A673 (cell line): Measurements from ENCODE around the gene C1R. TPM values are rescaled to one million over a fixed set of nuclear protein-coding genes. Genes with fewer than 3 reads are reported as not detected.
A peak's percentile ranks its signal among the peaks of the same experiment; 100 is the strongest.

Source experiments
- BruUV-seq: library from RNA; stranded (reverse); fragments of 400-500 nt; replicated peaks from 2 replicates; lab custom pipeline; 2021; lab: Mats Ljungman, UMichigan
- CTCF ChIA-PET: fragments of 300-600 bp; sonication (Branson Sonifier 250); formaldehyde crosslinking; loops from one replicate; lab custom pipeline; 2022; ENCODE audit warnings: antibody characterized with exemption; lab: Charles Lee
- POLR2A ChIA-PET: fragments of 300-600 bp; sonication (Branson Sonifier 250); formaldehyde crosslinking; loops from one replicate; lab custom pipeline; 2022; ENCODE audit warnings: antibody characterized with exemption; ENCODE audit not compliant: low non-redundant PET; lab: Charles Lee
- DNase-seq: peaks from one replicate; pipeline ENCODE4 v3.0.0-alpha.2; 2015; ENCODE audit warnings: low spot score
- H3K27ac ChIP-seq: fragments of 200-600 bp; sonication (generic); 2 replicates; pipeline ENCODE4 v1.5.1; 2016; ENCODE audit warnings: mixed run types, low read depth, mild to moderate bottlenecking, mixed read lengths, antibody characterized with exemption, low read length; ENCODE audit not compliant: poor library complexity, severe bottlenecking
- H3K27me3 ChIP-seq: fragments of 200-600 bp; sonication (generic); replicated peaks from 2 replicates; pipeline ENCODE4 v1.6.1; 2017; ENCODE audit warnings: mixed run types, low read depth, mild to moderate bottlenecking, mixed read lengths, antibody characterized with exemption, low read length; ENCODE audit not compliant: insufficient read depth, poor library complexity
- H3K36me3 ChIP-seq: fragments of 200-600 bp; sonication (generic); 2 replicates; pipeline ENCODE4 v1.6.1; 2016; ENCODE audit warnings: mixed run types, mild to moderate bottlenecking, mixed read lengths, antibody characterized with exemption, low read length; ENCODE audit not compliant: insufficient read depth, poor library complexity, severe bottlenecking
- H3K4me1 ChIP-seq: fragments of 200-600 bp; sonication (generic); 2 replicates; pipeline ENCODE4 v1.6.1; 2017; ENCODE audit warnings: mixed run types, mild to moderate bottlenecking, mixed read lengths, antibody characterized with exemption, low read length; ENCODE audit not compliant: insufficient read depth, poor library complexity, severe bottlenecking
- H3K4me3 ChIP-seq: fragments of 200-600 bp; sonication (generic); 2 replicates; pipeline ENCODE4 v1.5.1; 2016; ENCODE audit warnings: low read depth, mixed run types, mild to moderate bottlenecking, mixed read lengths, low read length; ENCODE audit not compliant: poor library complexity, severe bottlenecking
- H3K9me3 ChIP-seq: fragments of 200-600 bp; sonication (generic); 2 replicates; pipeline ENCODE4 v1.6.1; 2016; ENCODE audit warnings: mixed run types, low read depth, mild to moderate bottlenecking, mixed read lengths, antibody characterized with exemption, low read length; ENCODE audit not compliant: poor library complexity, severe bottlenecking
- CTCF ChIP-seq: fragments of 300-800, 200-600 bp; sonication (generic); conservative IDR thresholded peaks from 2 replicates; pipeline ENCODE4 v1.5.1; 2017; ENCODE audit warnings: low read depth, mild to moderate bottlenecking, antibody characterized with exemption, low read length, moderate library complexity, mixed read lengths
- EZH2 ChIP-seq: fragments of 200-600 bp; sonication (generic); IDR thresholded peaks from 2 replicates; pipeline ENCODE4 v1.6.1; 2017; ENCODE audit warnings: borderline replicate concordance, low read depth, mild to moderate bottlenecking, mixed read lengths, antibody characterized with exemption, low read length; ENCODE audit not compliant: poor library complexity, severe bottlenecking
- intact Hi-C: fragments of 100-400 bp; cut with micrococcal nuclease; formaldehyde crosslinking; loops from one replicate; pipeline ENCODE4 v1.10.0; 2022; ENCODE audit not compliant: unreplicated experiment
- total RNA-seq: library from RNA; stranded (reverse); gene quantifications from 2 replicates; pipeline ENCODE4 v1.2.3, GENCODE V29; 2021

Gene C1R
- total RNA-seq, 1 experiment from 2014 or later: 10.9 TPM

GRCh38 chr12:7109572-7109920 is 17.3 kb upstream of the C1R start:
- ChIA-PET POLR2A (no interaction called here), CTCF (interaction anchor here (1.0 kb wide), 1 partner anchor 165 kb away, joined by 3 read pairs; no protein-coding TSS in a partner anchor)
- intact Hi-C loops: loop anchor here (1.0 kb wide), 1 partner anchor 165 kb away; the partner anchor contains the start of gene C12orf57
- Histone ChIP-seq H3K27ac (no peak overlapping the region), H3K27me3 (no peaks in the 10 kb centered on the region), H3K9me3 (peaks cover 9% of the 10 kb centered on the region), H3K4me3 (no peak overlapping the region), H3K36me3 (no peaks in the 10 kb centered on the region), H3K4me1 (no peaks in the 10 kb centered on the region)
- no peak for TF ChIP-seq CTCF
- no peak for TF ChIP-seq EZH2
- BruUV-seq: no TSS peak
- DNase-seq: no peak

GRCh38 chr12:7108796-7109571 is 16.7 kb upstream of the C1R start, which contains the start of gene C1RL:
Gene C1RL, minus strand, starts transcription at chr12:7109214. Its CDS starts 34 bp downstream, at chr12:7109180.
- H3K4me3 ChIP-seq: peak within 1 kb of the TSS; percentile 42
- H3K9me3 ChIP-seq: peaks cover 9% of the 10 kb centered on the region
- TF ChIP-seq EZH2 (no peak), CTCF (peak; percentile 96)
- no TSS peak for BruUV-seq
- DNase-seq: peak; percentile 82
- intact Hi-C loops: loop anchor here (1.0 kb wide), 1 partner anchor 165 kb away; the partner anchor contains the start of gene C12orf57
- H3K4me1 ChIP-seq: no peaks in the 10 kb centered on the region
- H3K36me3 ChIP-seq: no peaks in the 10 kb centered on the region
- H3K27me3 ChIP-seq: no peaks in the 10 kb centered on the region
- peak within 1 kb of the TSS; percentile 52 for H3K27ac ChIP-seq
- POLR2A ChIA-PET: interaction anchor here (0.5 to 0.7 kb wide), 2 partner anchors 165 to 236 kb away, joined by 3 to 13 read pairs; partner anchors contain the start of genes C12orf57 and SPSB2
- CTCF ChIA-PET: interaction anchor here (0.6 to 1.2 kb wide), 4 partner anchors 164 to 533 kb away, joined by 3 to 6 read pairs (median 4); partner anchors contain the start of genes C12orf57 and RNU7-1

GRCh38 chr12:7108003-7108795 is 16.0 kb upstream of the C1R start:
- BruUV-seq: no TSS peak
- ChIA-PET CTCF (interaction anchor here (0.7 to 1.2 kb wide), 2 partner anchors 164 to 341 kb away, joined by 4 to 6 read pairs; partner anchors contain the start of genes C12orf57 and RNU7-1), POLR2A (interaction anchor here (0.5 to 0.7 kb wide), 2 partner anchors 164 to 235 kb away, joined by 3 to 13 read pairs; partner anchors contain the start of genes C12orf57 and SPSB2)
- DNase-seq: no peak
- intact Hi-C loops: no loop called here
- no peaks in the 10 kb centered on the region for H3K27me3 ChIP-seq
- peaks cover 9% of the 10 kb centered on the region for H3K9me3 ChIP-seq
- H3K36me3 ChIP-seq: no peaks in the 10 kb centered on the region
- H3K4me1 ChIP-seq: no peaks in the 10 kb centered on the region
- no peak for TF ChIP-seq CTCF
- no peak for TF ChIP-seq EZH2
- peak overlapping the region; percentile 42 for H3K4me3 ChIP-seq
- H3K27ac ChIP-seq: no peak overlapping the region
